HepG2 (cell line): ENCODE results near the gene GLOD4. TPM values are rescaled to one million over a fixed set of nuclear protein-coding genes. Genes with fewer than 3 reads are reported as not detected.
A peak's percentile ranks its signal among the peaks of the same experiment; 100 is the strongest.

Experiments
- AHR ChIP-seq: IDR thresholded peaks from 2 replicates; pipeline ENCODE4 v1.6.1; 2018; ENCODE audit warnings: missing genetic modification reagents, missing compliant biosample characterization
- CREB1 ChIP-seq, 2 experiments: fragments of 450-650 bp in 1 of 2; IDR thresholded peaks; 2 replicates each; pipeline ENCODE4 v1.6.1; 2016 to 2017; ENCODE audit warnings: control low read depth in 1 of 2, mild to moderate bottlenecking in 1 of 2, missing compliant biosample characterization in 1 of 2, missing genetic modification characterization in 1 of 2
- DMAP1 ChIP-seq: IDR thresholded peaks from 2 replicates; pipeline ENCODE4 v1.6.1; 2016
- EZH2 ChIP-seq: conservative IDR thresholded peaks from 2 replicates; pipeline ENCODE4 v1.6.1; 2012; ENCODE audit warnings: mild to moderate bottlenecking, low read depth, low read length, moderate library complexity
- HNF4G ChIP-seq, 2 experiments: sonication (generic) in 1 of 2; formaldehyde crosslinking in 1 of 2; IDR thresholded peaks; 2 replicates each; pipeline versions ENCODE4 v1.4.0 to v1.6.1; 2011 to 2020; ENCODE audit warnings: borderline replicate concordance in 2 of 2, low read depth in 2 of 2, mild to moderate bottlenecking in 2 of 2, low read length in 1 of 2, missing genetic modification reagents in 1 of 2, moderate library complexity in 1 of 2
- HNRNPUL1 ChIP-seq: fragments of 200-400 bp; formaldehyde crosslinking; IDR thresholded peaks from 2 replicates; pipeline ENCODE4 v1.6.1; 2017; ENCODE audit warnings: low read depth, mild to moderate bottlenecking, low read length, moderate library complexity
- HOXA9 ChIP-seq: sonication (generic); formaldehyde crosslinking; IDR thresholded peaks from 2 replicates; pipeline ENCODE4 v1.8.1; 2022; ENCODE audit warnings: missing genetic modification reagents, mild to moderate bottlenecking, moderate library complexity, borderline replicate concordance
- HOXD1 ChIP-seq: sonication (generic); formaldehyde crosslinking; IDR thresholded peaks from 2 replicates; pipeline ENCODE4 v1.5.0; 2020; ENCODE audit warnings: missing genetic modification reagents
- NKX3-1 ChIP-seq: sonication (generic); formaldehyde crosslinking; IDR thresholded peaks from 2 replicates; pipeline ENCODE4 v1.5.0; 2020; ENCODE audit warnings: missing genetic modification reagents
- SCMH1 ChIP-seq: sonication (generic); formaldehyde crosslinking; IDR thresholded peaks from 2 replicates; pipeline ENCODE4 v1.9.0; 2021; ENCODE audit warnings: missing genetic modification reagents, mild to moderate bottlenecking, borderline replicate concordance
- SRY ChIP-seq: sonication (generic); formaldehyde crosslinking; IDR thresholded peaks from 2 replicates; pipeline ENCODE4 v1.8.0; 2022; ENCODE audit warnings: mild to moderate bottlenecking, missing genetic modification reagents
- SUZ12 ChIP-seq: fragments of 150-350 bp; IDR thresholded peaks from 2 replicates; pipeline ENCODE4 v1.6.1; 2014; ENCODE audit warnings: low read depth, low read length
- TBX2 ChIP-seq: sonication (generic); formaldehyde crosslinking; IDR thresholded peaks from 2 replicates; pipeline ENCODE4 v1.5.0; 2020; ENCODE audit warnings: missing genetic modification reagents, mild to moderate bottlenecking, borderline replicate concordance
- TIGD3 ChIP-seq: sonication (generic); formaldehyde crosslinking; IDR thresholded peaks from 2 replicates; pipeline ENCODE4 v1.5.1; 2020; ENCODE audit warnings: mild to moderate bottlenecking, missing genetic modification reagents, borderline replicate concordance
- TSC22D2 ChIP-seq: sonication (generic); formaldehyde crosslinking; IDR thresholded peaks from 2 replicates; pipeline ENCODE4 v1.5.1; 2020; ENCODE audit warnings: missing genetic modification reagents, mild to moderate bottlenecking, borderline replicate concordance
- ZFP41 ChIP-seq: sonication (generic); formaldehyde crosslinking; IDR thresholded peaks from 2 replicates; pipeline ENCODE4 v1.4.0; 2020; ENCODE audit warnings: mild to moderate bottlenecking, missing genetic modification reagents, borderline replicate concordance
- ZMYM4 ChIP-seq: sonication (generic); formaldehyde crosslinking; IDR thresholded peaks from 2 replicates; pipeline ENCODE4 v1.8.1; 2023; ENCODE audit warnings: mild to moderate bottlenecking, missing genetic modification reagents
- ZNF20 ChIP-seq: sonication (generic); formaldehyde crosslinking; IDR thresholded peaks from 2 replicates; pipeline ENCODE4 v1.4.0; 2020; ENCODE audit warnings: mild to moderate bottlenecking, moderate library complexity, missing genetic modification reagents
- ZNF263 ChIP-seq: sonication (generic); formaldehyde crosslinking; IDR thresholded peaks from 2 replicates; pipeline ENCODE4 v1.4.0; 2020; ENCODE audit warnings: missing genetic modification reagents
- ZNF292 ChIP-seq: sonication (generic); formaldehyde crosslinking; IDR thresholded peaks from 2 replicates; pipeline ENCODE4 v1.8.1; 2022; ENCODE audit warnings: mild to moderate bottlenecking, low read depth, missing genetic modification reagents, borderline replicate concordance
- ZNF333 ChIP-seq: sonication (generic); formaldehyde crosslinking; IDR thresholded peaks from 2 replicates; pipeline ENCODE4 v1.4.0; 2020; ENCODE audit warnings: mild to moderate bottlenecking, missing genetic modification reagents, borderline replicate concordance
- ZNF350 ChIP-seq: sonication (generic); formaldehyde crosslinking; IDR thresholded peaks from 2 replicates; pipeline ENCODE4 v1.4.0; 2020; ENCODE audit warnings: mild to moderate bottlenecking, low read depth, missing genetic modification reagents, borderline replicate concordance
- ZNF367 ChIP-seq: sonication (generic); formaldehyde crosslinking; IDR thresholded peaks from 2 replicates; pipeline ENCODE4 v1.4.0; 2020; ENCODE audit warnings: missing genetic modification reagents, borderline replicate concordance
- ZNF572 ChIP-seq: sonication (generic); formaldehyde crosslinking; IDR thresholded peaks from 2 replicates; pipeline ENCODE4 v1.5.1; 2020; ENCODE audit warnings: mild to moderate bottlenecking, missing genetic modification reagents
- ZNF629 ChIP-seq: sonication (generic); formaldehyde crosslinking; conservative IDR thresholded peaks from 2 replicates; pipeline ENCODE4 v1.5.0; 2020; ENCODE audit warnings: missing genetic modification reagents
- ZNF777 ChIP-seq: sonication (generic); formaldehyde crosslinking; IDR thresholded peaks from 2 replicates; pipeline ENCODE4 v1.4.0; 2020; ENCODE audit warnings: missing genetic modification reagents
- ZNF800 ChIP-seq: sonication (generic); formaldehyde crosslinking; IDR thresholded peaks from 2 replicates; pipeline ENCODE4 v1.4.0; 2020; ENCODE audit warnings: missing genetic modification reagents
- ZNF850 ChIP-seq: sonication (generic); formaldehyde crosslinking; conservative IDR thresholded peaks from 2 replicates; pipeline ENCODE4 v1.9.0; 2021; ENCODE audit warnings: mild to moderate bottlenecking, missing genetic modification reagents
- polyA plus RNA-seq, 8 experiments: library from polyadenylated mRNA; depleted of rRNA in 3 of 8; stranded (reverse) in 7 of 8; unstranded in 1 of 8; fragments of >200 nt; fragmentation: Illumina TruSeq in 4 of 8; extraction: Trizol in 4 of 8; gene quantifications; 2 replicates each; pipeline versions ENCODE4 v1.2.1 to v1.2.3, GENCODE V29; 2011 to 2016; ENCODE audit warnings: low read depth in 4 of 8, missing spikeins in 1 of 8, mixed read lengths in 1 of 8; ENCODE audit not compliant: insufficient read depth in 1 of 8
- total RNA-seq, 5 experiments: library from RNA; depleted of rRNA; stranded (reverse); fragments of >200 nt; fragmentation: Illumina TruSeq; extraction: Trizol; gene quantifications; 2 replicates each; pipeline ENCODE4 v1.2.3, GENCODE V29; 2016; ENCODE audit warnings: low read depth in 1 of 5

The GLOD4 gene
- total and polyA plus RNA-seq, 2 of the 13 experiments (the other 11 are each of a cell fraction or from before 2014, with no cell fraction given): 53.7 to 87.8 TPM

GRCh38 chr17:751269-752001, 30.6 kb downstream of the GLOD4 start (continued):
- TF ChIP-seq ZNF850 (0 out of 2 replicates have a peak, but pooled peaks have one; percentile 42), HNF4G (IDR thresholded peaks at IDR 0.05; ENCODE audit: borderline replicate concordance, low read depth, low read length) (no peak), HNF4G (CRISPR knock-in tag; IDR thresholded peaks at IDR 0.05; ENCODE audit: borderline replicate concordance, low read depth) (no peak), DMAP1 (0 out of 2 replicates have a peak, but pooled peaks have one; percentile 8), HNRNPUL1 (no peak), ZNF367 (CRISPR knock-in tag) (0 out of 2 replicates have a peak, but pooled peaks have one; percentile 13), ZNF572 (CRISPR knock-in tag) (peak; percentile 40; the same call in 1 of the 2 replicates), SRY (CRISPR knock-in tag) (0 out of 2 replicates have a peak, but pooled peaks have one; percentile 44), ZNF777 (CRISPR knock-in tag) (peak; percentile 98; the same call in 1 of the 2 replicates), EZH2 (no peak), ZNF333 (CRISPR knock-in tag) (no peak), ZMYM4 (no peak), ZNF800 (CRISPR knock-in tag) (peak; percentile 54; the same call in 1 of the 2 replicates), CREB1 (IDR thresholded peaks at IDR 0.05) (no peak), CREB1 (CRISPR knock-in tag; IDR thresholded peaks at IDR 0.05) (no peak), TBX2 (no peak), ZNF350 (CRISPR knock-in tag) (0 out of 2 replicates have a peak, but pooled peaks have one; percentile 0), ZFP41 (CRISPR knock-in tag) (0 out of 2 replicates have a peak, but pooled peaks have one; percentile 8), HOXD1 (CRISPR knock-in tag) (peak; percentile 42), AHR (CRISPR knock-in tag) (no peak), ZNF292 (CRISPR knock-in tag) (no peak), TIGD3 (CRISPR knock-in tag) (no peak), ZNF20 (CRISPR knock-in tag) (no peak), NKX3-1 (CRISPR knock-in tag) (peak; percentile 24; the same call in 1 of the 2 replicates), ZNF629 (0 out of 2 replicates have a peak, but pooled peaks have one; percentile 3), SUZ12 (no peak), TSC22D2 (CRISPR knock-in tag) (no peak), ZNF263 (peak; percentile 21; the same call in 1 of the 2 replicates), SCMH1 (CRISPR knock-in tag) (no peak), HOXA9 (CRISPR knock-in tag) (no peak)
